H1 (cell line): ENCODE results near the gene POLD4. TPM values are rescaled to one million over a fixed set of nuclear protein-coding genes. Genes with fewer than 3 reads are reported as not detected.

Experiments
- CTCF ChIA-PET: fragments of 300-600 bp; sonication (Branson Sonifier 250); formaldehyde crosslinking; loops from one replicate; lab custom pipeline; 2021; ENCODE audit not compliant: partially characterized antibody; lab: Charles Lee
- POLR2A ChIA-PET: fragments of 300-600 bp; sonication (Branson Sonifier 250); formaldehyde crosslinking; loops from one replicate; lab custom pipeline; 2021; ENCODE audit warnings: inconsistent platforms; ENCODE audit not compliant: partially characterized antibody; lab: Charles Lee
- DNase-seq, 2 experiments: peaks; one replicate each; pipeline versions ENCODE4 v3.0.0 to v3.0.0-alpha.2; 2010 to 2022; ENCODE audit warnings: low spot score in 2 of 2, low read depth in 1 of 2, mixed read lengths in 1 of 2
- FAIRE-seq: peaks from 2 replicates; lab custom pipeline; 2011; peaks lifted over from hg19 to GRCh38; lab: Jason Lieb, UNC
- H2AFZ ChIP-seq: 2 replicates; pipeline ENCODE4 v1.8.1; 2012; ENCODE audit warnings: low read length, inconsistent platforms
- H2AK5ac ChIP-seq: 2 replicates; pipeline ENCODE4 v1.6.1; 2013; ENCODE audit warnings: low read depth, low read length
- H2BK120ac ChIP-seq: replicated peaks from 2 replicates; pipeline ENCODE3; 2013; ENCODE audit warnings: low read depth, low read length, inconsistent platforms
- H2BK12ac ChIP-seq: 2 replicates; pipeline ENCODE4 v1.6.1; 2013; ENCODE audit warnings: low read depth, low read length
- H2BK15ac ChIP-seq: 2 replicates; pipeline ENCODE4 v1.6.1; 2013; ENCODE audit warnings: low read length
- H2BK20ac ChIP-seq: 2 replicates; pipeline ENCODE4 v1.6.1; 2013; ENCODE audit warnings: low read length
- H2BK5ac ChIP-seq: 2 replicates; pipeline ENCODE4 v1.6.1; 2013; ENCODE audit warnings: low read depth, low read length
- H3K14ac ChIP-seq: 2 replicates; pipeline ENCODE4 v1.6.1; 2013; ENCODE audit warnings: inconsistent platforms; ENCODE audit not compliant: insufficient read length
- H3K18ac ChIP-seq: 2 replicates; pipeline ENCODE4 v1.6.1; 2013; ENCODE audit warnings: low read length; ENCODE audit errors: extremely low read depth
- H3K23ac ChIP-seq: 2 replicates; pipeline ENCODE4 v1.6.1; 2013; ENCODE audit warnings: inconsistent platforms; ENCODE audit not compliant: insufficient read length
- H3K23me2 ChIP-seq: 2 replicates; pipeline ENCODE4 v1.6.1; 2013; ENCODE audit warnings: low read depth, low read length
- H3K27ac ChIP-seq: 2 replicates; pipeline ENCODE4 v1.6.1; 2011; ENCODE audit warnings: low read depth, low read length, inconsistent platforms
- H3K27me3 ChIP-seq, 4 experiments: replicated peaks in 1 of 4; 1 replicate in 1 of 4; 2 replicates in 3 of 4; pipeline versions ENCODE4 v1.6.1 to v1.8.1; 2011 to 2013; ENCODE audit warnings: low read length in 3 of 4, mild to moderate bottlenecking in 3 of 4, inconsistent platforms in 2 of 4, mixed read lengths in 2 of 4, moderate library complexity in 1 of 4; ENCODE audit not compliant: control insufficient read depth in 3 of 4, insufficient read depth in 3 of 4; ENCODE audit errors: extremely low read depth in 1 of 4
- H3K36me3 ChIP-seq, 4 experiments: 2 replicates each; pipeline versions ENCODE4 v1.6.1 to v1.8.1; 2011 to 2013; ENCODE audit warnings: mild to moderate bottlenecking in 4 of 4, low read length in 3 of 4, moderate library complexity in 2 of 4, control low read depth in 1 of 4, inconsistent platforms in 1 of 4; ENCODE audit not compliant: insufficient read depth in 4 of 4, control insufficient read depth in 2 of 4
- H3K4ac ChIP-seq: replicated peaks from 2 replicates; pipeline ENCODE3; 2013; ENCODE audit warnings: low read length, low read depth, mixed read lengths, inconsistent platforms; ENCODE audit not compliant: insufficient read length
- H3K4me1 ChIP-seq, 4 experiments: replicated peaks in 1 of 4; 1 replicate in 1 of 4; 2 replicates in 3 of 4; pipeline versions ENCODE4 v1.6.1 to v1.8.1; 2011 to 2013; ENCODE audit warnings: low read length in 3 of 4, inconsistent platforms in 2 of 4, mixed read lengths in 1 of 4; ENCODE audit not compliant: insufficient read depth in 4 of 4, control insufficient read depth in 3 of 4
- H3K4me2 ChIP-seq, 2 experiments: 2 replicates each; pipeline versions ENCODE4 v1.6.1 to v1.8.1; 2011 to 2013; ENCODE audit warnings: low read depth in 2 of 2, low read length in 2 of 2, control low read depth in 1 of 2, inconsistent platforms in 1 of 2, mild to moderate bottlenecking in 1 of 2; ENCODE audit not compliant: insufficient read depth in 1 of 2
- H3K4me3 ChIP-seq, 4 experiments: fragments of 200-600, 300-600 bp in 1 of 4; sonication (generic), shearing (Covaris generic), sonication (Bioruptor Twin) in 1 of 4; 2 replicates each; pipeline versions ENCODE4 v1.5.1 to v1.8.1; 2011 to 2016; ENCODE audit warnings: low read length in 4 of 4, low read depth in 3 of 4, control low read depth in 2 of 4, inconsistent platforms in 2 of 4, mild to moderate bottlenecking in 2 of 4, mixed read lengths in 1 of 4, moderate library complexity in 1 of 4; ENCODE audit not compliant: insufficient read depth in 2 of 4; ENCODE audit errors: extremely low read depth in 1 of 4
- H3K56ac ChIP-seq: replicated peaks from 2 replicates; pipeline ENCODE3; 2013; ENCODE audit warnings: low read depth, mild to moderate bottlenecking, mixed read lengths, low read length, inconsistent platforms; ENCODE audit not compliant: insufficient read length
- H3K79me1 ChIP-seq: 2 replicates; pipeline ENCODE4 v1.6.1; 2013; ENCODE audit warnings: low read depth, low read length, control low read depth
- H3K79me2 ChIP-seq, 2 experiments: 2 replicates each; pipeline versions ENCODE4 v1.6.1 to v1.8.1; 2012 to 2013; ENCODE audit warnings: low read length in 2 of 2, mild to moderate bottlenecking in 2 of 2, inconsistent platforms in 1 of 2; ENCODE audit not compliant: insufficient read depth in 2 of 2, control insufficient read depth in 1 of 2
- H3K9ac ChIP-seq, 4 experiments: replicated peaks in 1 of 4; 1 replicate in 1 of 4; 2 replicates in 3 of 4; pipeline versions ENCODE4 v1.6.1 to v1.8.1; 2011 to 2013; ENCODE audit warnings: low read depth in 3 of 4, low read length in 3 of 4, control low read depth in 2 of 4, mild to moderate bottlenecking in 2 of 4, moderate library complexity in 2 of 4, inconsistent platforms in 1 of 4; ENCODE audit errors: extremely low read depth in 1 of 4
- H3K9me3 ChIP-seq, 2 experiments: 2 replicates each; pipeline versions ENCODE4 v1.6.1 to v1.8.1; 2012 to 2013; ENCODE audit warnings: mild to moderate bottlenecking in 2 of 2, moderate library complexity in 2 of 2, control low read depth in 1 of 2, inconsistent platforms in 1 of 2, low read depth in 1 of 2, low read length in 1 of 2, mixed read lengths in 1 of 2; ENCODE audit not compliant: insufficient read depth in 2 of 2
- H4K20me1 ChIP-seq, 2 experiments: replicated peaks in 1 of 2; 2 replicates each; pipeline versions ENCODE3 to v1.8.1; 2011 to 2013; ENCODE audit warnings: inconsistent platforms in 2 of 2, low read length in 2 of 2, mild to moderate bottlenecking in 1 of 2; ENCODE audit not compliant: insufficient read depth in 2 of 2, control insufficient read depth in 1 of 2
- H4K5ac ChIP-seq: 2 replicates; pipeline ENCODE4 v1.6.1; 2013; ENCODE audit warnings: low read length, low read depth, mixed read lengths, inconsistent platforms; ENCODE audit not compliant: insufficient read length
- H4K8ac ChIP-seq: 2 replicates; pipeline ENCODE4 v1.8.0; 2013; ENCODE audit warnings: mild to moderate bottlenecking, moderate library complexity, low read length, inconsistent platforms; ENCODE audit not compliant: insufficient read depth; ENCODE audit errors: extremely low read depth
- H4K91ac ChIP-seq: replicated peaks from 2 replicates; pipeline ENCODE3; 2013; ENCODE audit warnings: low read length, mixed read lengths, inconsistent platforms; ENCODE audit not compliant: insufficient read length
- BCL11A ChIP-seq, 2 experiments: IDR thresholded peaks; one replicate each; pipeline ENCODE4 v1.6.1; 2011; ENCODE audit warnings: low read depth in 2 of 2, low read length in 2 of 2, mild to moderate bottlenecking in 2 of 2
- GABPA ChIP-seq: IDR thresholded peaks from 2 replicates; pipeline ENCODE4 v1.6.1; 2011; ENCODE audit warnings: mild to moderate bottlenecking, low read length, moderate library complexity, borderline replicate concordance; ENCODE audit not compliant: insufficient read depth
- WGBS, 2 experiments: shearing (Covaris generic) in 1 of 2; methylation state at CpG; one replicate each; pipeline versions ENCODE4 v1.1.6 to v1.1.7; 2013 to 2015; ENCODE audit warnings: low lambda C conversion rate in 2 of 2, mixed read lengths in 2 of 2, inconsistent platforms in 1 of 2, low coverage in 1 of 2, missing lambda C conversion rate in 1 of 2; ENCODE audit not compliant: insufficient replicate concordance in 2 of 2, insufficient coverage in 1 of 2, insufficient read length in 1 of 2; ENCODE audit errors: extremely low coverage in 1 of 2, missing lambda C conversion rate in 1 of 2; 5-methylcytosine and 5-hydroxymethylcytosine counted together
- polyA plus RNA-seq, 7 experiments: library from polyadenylated mRNA; depleted of rRNA in 3 of 7; stranded (reverse) in 5 of 7; unstranded in 2 of 7; fragments of >200 nt in 5 of 7; fragments of 200-250 nt in 2 of 7; gene quantifications; 1 replicate in 5 of 7; 2 replicates in 1 of 7; 4 replicates in 1 of 7; pipeline versions ENCODE4 v1.2.1 to v1.2.3, GENCODE V29; 2011 to 2013; ENCODE audit warnings: missing spikeins in 2 of 7, mixed read lengths in 2 of 7
- total RNA-seq: library from RNA; stranded (reverse); fragmentation: NEBNext Ultra II Directional; extraction: Animal tissue kit (Norgen Biotek cat#: 25700); gene quantifications from 2 replicates; pipeline ENCODE4 v1.2.1, GENCODE V29; 2021

Gene POLD4
- total and polyA plus RNA-seq, 2 of the 8 experiments (the other 6 are each of a cell fraction or from before 2014, with no cell fraction given) = 21.2 to 46.7 TPM

- Histone ChIP-seq H3K14ac (no peak overlapping the region), H3K4me3 (no peak overlapping the region), H3K23me2 (peaks cover 3% of the 10 kb centered on the region; the same call in 1 of the 2 replicates), H3K27ac (no peak overlapping the region), H4K5ac (no peak overlapping the region), H3K36me3 (peaks cover 0 to 4% (median 0%) of the 10 kb centered on the region in 4 experiments; a peak in 2 of 8 replicates), H4K20me1 (peaks cover 0 to 7% of the 10 kb centered on the region in 2 experiments), H2BK5ac (no peak overlapping the region), H3K27me3 (peaks cover 0 to 7% (median 5%) of the 10 kb centered on the region in 4 experiments; a peak in 5 of 7 replicates), H2AK5ac (no peak overlapping the region), H3K18ac (no peak overlapping the region), H3K9me3 (no peaks in the 10 kb centered on the region), H3K56ac (no peak overlapping the region), H3K4me1 (peaks cover 0 to 5% (median 5%) of the 10 kb centered on the region in 4 experiments; a peak in 5 of 7 replicates), H3K4me2 (no peak overlapping the region), H2BK15ac (no peak overlapping the region), H2BK20ac (no peak overlapping the region), H2BK12ac (no peak overlapping the region), H3K23ac (no peak overlapping the region), H4K91ac (no peak overlapping the region), H3K79me2 (no peaks in the 10 kb centered on the region), H3K9ac (no peak overlapping the region), H3K79me1 (no peaks in the 10 kb centered on the region), H4K8ac (no peak overlapping the region), H3K4ac (no peak overlapping the region), H2AFZ (no peak overlapping the region), H2BK120ac (no peak overlapping the region)
- DNase-seq (no peak), FAIRE-seq (no peak)
- ChIA-PET POLR2A (interaction anchor here (0.7 to 1.0 kb wide), 2 partner anchors 10 to 83 kb away, joined by 3 to 4 read pairs; no protein-coding TSS in a partner anchor), CTCF (interaction anchor here (1.0 to 3.9 kb wide), 6 partner anchors 9 to 162 kb away, joined by 3 to 14 read pairs (median 6); no protein-coding TSS in a partner anchor)
- no peak for TF ChIP-seq BCL11A (IDR thresholded peaks at IDR 0.05; ENCODE audit: low read depth in 2 of 2, low read length in 2 of 2)
- TF ChIP-seq GABPA = no peak
- WGBS, 2 experiments = 93% methylated on average over 11 of the region's 11 CpGs; no CpG with 5 or more reads in 1 of the 2 experiments
These were observed 44.2 kb downstream of the POLD4 start for GRCh38 chr11:67309166-67309565.
